SU-DHL-6 (cell line): ENCODE data around the gene SORL1.

Experiments used
- H2AFZ ChIP-seq: fragments of 200-600 bp; sonication (generic); 2 replicates; pipeline ENCODE4 v1.6.1; 2014; ENCODE audit warnings: low read depth, mild to moderate bottlenecking, moderate library complexity, mixed read lengths, antibody characterized with exemption, low read length; ENCODE audit not compliant: severe bottlenecking
- H3F3A ChIP-seq: fragments of 200-600 bp; shearing (Covaris generic); 2 replicates; pipeline ENCODE4 v1.6.0; 2016; ENCODE audit warnings: antibody characterized with exemption, mild to moderate bottlenecking; ENCODE audit not compliant: insufficient read depth
- H3K27ac ChIP-seq: fragments of 200-600 bp; sonication (generic); 2 replicates; pipeline ENCODE4 v1.5.1; 2016; ENCODE audit warnings: low read depth, mild to moderate bottlenecking, low read length, moderate library complexity, mixed read lengths
- H3K27me3 ChIP-seq: fragments of 200-600 bp; sonication (generic), shearing (Covaris generic); 2 replicates; pipeline ENCODE4 v1.6.0; 2014; ENCODE audit warnings: mild to moderate bottlenecking, low read length
- H3K36me3 ChIP-seq: fragments of 200-600 bp; sonication (generic); 2 replicates; pipeline ENCODE4 v1.6.1; 2014; ENCODE audit warnings: mild to moderate bottlenecking, low read length, mixed read lengths
- H3K4me2 ChIP-seq: fragments of 300-600, 200-600 bp; shearing (Covaris generic), sonication (generic); 2 replicates; pipeline ENCODE4 v1.6.0; 2014; ENCODE audit warnings: low read length, low read depth, mild to moderate bottlenecking; ENCODE audit not compliant: poor library complexity, severe bottlenecking
- H3K4me3 ChIP-seq: fragments of 200-600 bp; sonication (generic); 2 replicates; pipeline ENCODE4 v1.5.1; 2014; ENCODE audit warnings: antibody characterized with exemption, low read length, mild to moderate bottlenecking, mixed read lengths; ENCODE audit not compliant: insufficient read depth, poor library complexity, severe bottlenecking
- H3K79me2 ChIP-seq: fragments of 200-600 bp; sonication (generic); 2 replicates; pipeline ENCODE4 v1.6.1; 2014; ENCODE audit warnings: mild to moderate bottlenecking, low read length, moderate library complexity; ENCODE audit not compliant: insufficient read depth
- H3K9ac ChIP-seq: fragments of 200-600 bp; sonication (generic); 2 replicates; pipeline ENCODE4 v1.7.0; 2014; ENCODE audit warnings: mild to moderate bottlenecking, low read length
- H3K9me2 ChIP-seq: fragments of 200-600 bp; sonication (generic); replicated peaks from 2 replicates; pipeline ENCODE4 v1.6.1; 2014; ENCODE audit warnings: low read length; ENCODE audit not compliant: insufficient read depth
- H3K9me3 ChIP-seq: fragments of 200-600 bp; sonication (generic); 2 replicates; pipeline ENCODE4 v1.6.1; 2014; ENCODE audit warnings: low read length, mixed read lengths; ENCODE audit not compliant: insufficient read depth
- H4K20me1 ChIP-seq: fragments of 200-600 bp; sonication (generic); 2 replicates; pipeline ENCODE4 v1.6.1; 2014; ENCODE audit warnings: low read depth, mild to moderate bottlenecking, antibody characterized with exemption, low read length, moderate library complexity, mixed read lengths
- CTCF ChIP-seq: fragments of 200-600 bp; sonication (generic); IDR thresholded peaks from one replicate; pipeline ENCODE4 v1.5.1; 2017; ENCODE audit warnings: antibody characterized with exemption, mild to moderate bottlenecking, low read length, moderate library complexity; ENCODE audit not compliant: insufficient read depth, poor library complexity, severe bottlenecking
- EZH2phosphoT487 ChIP-seq: fragments of 200-600 bp; sonication (generic), shearing (Covaris generic); conservative IDR thresholded peaks from 2 replicates; pipeline ENCODE4 v1.6.1; 2018; ENCODE audit warnings: mild to moderate bottlenecking, antibody characterized with exemption, low read length, moderate library complexity, mixed read lengths

The SORL1 gene

GRCh38 chr11:121552644-121553043, 100.5 kb downstream of the SORL1 start:
- no peak overlapping the region for H3K4me2 ChIP-seq
- H3F3A ChIP-seq, result peaks cover 34% of the 10 kb centered on the region
- H3K9ac ChIP-seq, result no peak overlapping the region
- no peak for TF ChIP-seq CTCF
- TF ChIP-seq EZH2phosphoT487, result no peak
- peaks cover 20% of the 10 kb centered on the region for H3K79me2 ChIP-seq
- peaks cover 85% of the 10 kb centered on the region for H3K36me3 ChIP-seq
- no peak overlapping the region for H3K4me3 ChIP-seq
- H3K27me3 ChIP-seq, result no peaks in the 10 kb centered on the region
- no peak overlapping the region for H3K27ac ChIP-seq
- H3K9me3 ChIP-seq, result no peaks in the 10 kb centered on the region
- no peaks in the 10 kb centered on the region for H3K9me2 ChIP-seq
- no peaks in the 10 kb centered on the region for H4K20me1 ChIP-seq
- no peak overlapping the region for H2AFZ ChIP-seq

GRCh38 chr11:121553389-121553788, 101.3 kb downstream of the SORL1 start:
- no peaks in the 10 kb centered on the region for H3K9me3 ChIP-seq
- TF ChIP-seq CTCF, result no peak
- no peak for TF ChIP-seq EZH2phosphoT487
- no peaks in the 10 kb centered on the region for H3K27me3 ChIP-seq
- H3K4me3 ChIP-seq, result no peak overlapping the region
- peaks cover 15% of the 10 kb centered on the region; the same call in 1 of the 2 replicates for H3K79me2 ChIP-seq
- peaks cover 84% of the 10 kb centered on the region for H3K36me3 ChIP-seq
- H3K9me2 ChIP-seq, result no peaks in the 10 kb centered on the region
- H2AFZ ChIP-seq, result no peak overlapping the region
- no peak overlapping the region for H3K4me2 ChIP-seq
- peaks cover 34% of the 10 kb centered on the region for H3F3A ChIP-seq
- H4K20me1 ChIP-seq, result no peaks in the 10 kb centered on the region
- no peak overlapping the region for H3K27ac ChIP-seq
- no peak overlapping the region for H3K9ac ChIP-seq

- Histone ChIP-seq H3K27me3 (no peaks in the 10 kb centered on the region), H3K79me2 (peaks cover 15% of the 10 kb centered on the region; the same call in 1 of the 2 replicates), H3K36me3 (peaks cover 87% of the 10 kb centered on the region)
Observed at GRCh38 chr11:121553806-121554205, 101.7 kb downstream of the SORL1 start.

More at GRCh38 chr11:121553806-121554205, 101.7 kb downstream of the SORL1 start:
- Histone ChIP-seq H3F3A (peaks cover 34% of the 10 kb centered on the region), H2AFZ (no peak overlapping the region), H3K9me2 (no peaks in the 10 kb centered on the region), H3K4me3 (no peak overlapping the region), H3K27ac (no peak overlapping the region), H4K20me1 (no peaks in the 10 kb centered on the region), H3K9me3 (no peaks in the 10 kb centered on the region), H3K9ac (no peak overlapping the region), H3K4me2 (no peak overlapping the region)
- TF ChIP-seq EZH2phosphoT487 (no peak), CTCF (no peak)
